GM21825 (cell line): ENCODE results near the gene MYRIP.

Experiments used
- ATAC-seq: cut with Tn5 transposase; IDR thresholded peaks from one replicate; pipeline ENCODE4 v1.9.1; 2021; ENCODE audit warnings: mild to moderate bottlenecking, moderate library complexity; ENCODE audit not compliant: unreplicated experiment

Gene MYRIP

GRCh38 chr3:39962581-39962980 lies 153.2 kb downstream of the MYRIP start:
- no peak for ATAC-seq

GRCh38 chr3:39965461-39965860 lies 156.1 kb downstream of the MYRIP start:
- no peak for ATAC-seq

GRCh38 chr3:39965997-39966396 lies 156.6 kb downstream of the MYRIP start:
- ATAC-seq = no peak

GRCh38 chr3:39970982-39971381 lies 161.6 kb downstream of the MYRIP start:
- ATAC-seq = no peak

- no peak for ATAC-seq
Observed at GRCh38 chr3:39971559-39972031, 162.2 kb downstream of the MYRIP start.

- ATAC-seq = no peak
Observed at GRCh38 chr3:39972508-39972907, 163.1 kb downstream of the MYRIP start.

- no peak for ATAC-seq
Observed at GRCh38 chr3:39977058-39977794, 167.8 kb downstream of the MYRIP start.

GRCh38 chr3:39978308-39978707 lies 168.9 kb downstream of the MYRIP start:
- no peak for ATAC-seq

- ATAC-seq = no peak
Observed at GRCh38 chr3:39980058-39980457, 170.6 kb downstream of the MYRIP start.

GRCh38 chr3:39980781-39981180 lies 171.4 kb downstream of the MYRIP start:
- no peak for ATAC-seq

GRCh38 chr3:39981547-39982184 lies 172.3 kb downstream of the MYRIP start:
- no peak for ATAC-seq

- ATAC-seq = no peak
Observed at GRCh38 chr3:39982665-39983357, 173.4 kb downstream of the MYRIP start.

- no peak for ATAC-seq
Observed at GRCh38 chr3:39989746-39990145, 180.3 kb downstream of the MYRIP start.

- no peak for ATAC-seq
Observed at GRCh38 chr3:39990532-39990931, 181.1 kb downstream of the MYRIP start.

GRCh38 chr3:40008796-40009195 lies 199.4 kb downstream of the MYRIP start:
- no peak for ATAC-seq

- no peak for ATAC-seq
Observed at GRCh38 chr3:40009991-40010390, 200.6 kb downstream of the MYRIP start.

- no peak for ATAC-seq
Observed at GRCh38 chr3:40012381-40012780, 203.0 kb downstream of the MYRIP start.

- ATAC-seq = no peak
Observed at GRCh38 chr3:40016391-40016790, 207.0 kb downstream of the MYRIP start.

- ATAC-seq = no peak
Observed at GRCh38 chr3:40018369-40018768, 209.0 kb downstream of the MYRIP start.

GRCh38 chr3:40019376-40019775 lies 210.0 kb downstream of the MYRIP start:
- ATAC-seq = no peak

GRCh38 chr3:40020689-40021088 lies 211.3 kb downstream of the MYRIP start:
- ATAC-seq = no peak

GRCh38 chr3:40021338-40021737 lies 211.9 kb downstream of the MYRIP start:
- no peak for ATAC-seq
